ENCODE results near the gene NRG3. TPM values are rescaled to one million over a fixed set of nuclear protein-coding genes. Genes with fewer than 3 reads are reported as not detected.

Gene NRG3
- total and polyA plus RNA-seq, 2 donors (not counting 1 experiment from before 2014, with no cell fraction given) = 0.06 TPM; not detected in 1

DNA sequence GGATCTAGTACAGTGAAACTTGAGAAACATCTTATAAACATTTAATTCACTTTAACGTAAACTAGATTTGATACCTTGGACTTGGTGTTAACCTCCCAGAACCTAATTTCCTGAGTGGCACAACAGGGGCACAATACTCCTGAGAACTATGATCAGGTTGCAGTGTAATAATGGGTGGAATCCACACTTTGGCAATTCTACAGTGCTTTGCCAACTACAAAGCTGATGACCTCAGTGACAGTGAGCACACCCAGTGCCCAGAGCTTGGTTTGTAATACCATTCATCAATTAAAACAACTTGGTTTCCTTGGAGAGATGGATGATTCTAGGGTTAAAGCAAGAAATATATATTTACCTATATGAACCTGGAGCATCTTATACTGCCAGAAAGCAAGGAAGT lies 379.2 kb downstream of the NRG3 start:
- intact Hi-C loops (cut with micrococcal nuclease) = no loop called here
- Mint-ChIP-seq H3K27ac (no peak overlapping the region), H3K9me3 (ENCODE audit: insufficient read depth) (no peaks in the 10 kb centered on the region)

DNA sequence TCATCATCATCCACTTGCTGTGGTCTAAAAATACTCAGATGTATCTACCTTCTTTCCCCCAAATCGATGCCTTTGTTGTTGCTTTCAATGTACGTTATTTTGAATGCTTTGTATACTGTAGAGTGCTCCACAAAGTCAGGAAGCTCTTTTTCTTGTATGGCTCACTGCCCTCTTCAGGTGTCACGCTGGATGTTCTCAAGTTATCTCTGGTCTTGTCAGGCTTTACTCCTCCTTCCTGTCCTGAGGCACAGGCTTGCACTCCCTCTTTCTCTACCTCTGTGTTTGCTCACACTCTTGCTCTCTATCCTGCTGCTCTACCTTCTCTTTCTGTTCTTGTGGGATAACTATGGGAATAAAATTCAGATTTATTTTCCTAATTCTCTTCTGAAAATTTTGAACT lies 381.3 kb downstream of the NRG3 start:
- no peak overlapping the region for H3K4me3 ChIP-seq (ENCODE audit: control extremely low read depth in 1 of 5, extremely low read depth in 1 of 5, insufficient read depth in 1 of 5, low read depth in 2 of 5, low read length in 4 of 5)
- H3K4me1 Mint-ChIP-seq = no peaks in the 10 kb centered on the region
- no peak overlapping the region for H3K27ac Mint-ChIP-seq
- H3K9ac ChIP-seq (ENCODE audit: low read length) = no peak overlapping the region
- no peaks in the 10 kb centered on the region for H3K9me3 Mint-ChIP-seq (ENCODE audit: insufficient read depth)
- H3K36me3 ChIP-seq (replicated peaks in 1 of 2; ENCODE audit: control extremely low read depth in 1 of 2, control insufficient read depth in 1 of 2, extremely low read depth in 1 of 2, insufficient read depth in 2 of 2, low read length in 1 of 2) = no peaks in the 10 kb centered on the region
- no peaks in the 10 kb centered on the region for H3K27me3 Mint-ChIP-seq
- H2AFZ ChIP-seq (ENCODE audit: insufficient read depth, low read depth, low read length, poor library complexity, severe bottlenecking) = no peak overlapping the region
- no peaks in the 10 kb centered on the region for H3K4me1 ChIP-seq (ENCODE audit: control insufficient read depth in 2 of 2, insufficient read depth in 2 of 2, low read length in 2 of 2)
- no peak for DNase-seq
- no peaks in the 10 kb centered on the region for H4K20me1 ChIP-seq (ENCODE audit: control insufficient read depth, insufficient read depth, low read length, poor library complexity, severe bottlenecking)
- no peak for ATAC-seq (ENCODE audit: low read depth)
- no peaks in the 10 kb centered on the region for H3K27me3 ChIP-seq (replicated peaks in 1 of 4; ENCODE audit: control extremely low read depth in 1 of 4, control insufficient read depth in 3 of 4, insufficient read depth in 4 of 4, low read length in 3 of 4)
- H3K79me2 ChIP-seq (ENCODE audit: control insufficient read depth, insufficient read depth, low read length) = no peaks in the 10 kb centered on the region
- intact Hi-C loops (cut with micrococcal nuclease) = no loop called here
- CTCF ChIA-PET = no interaction called here
- H3K4me3 Mint-ChIP-seq = no peak overlapping the region
- no peak overlapping the region for H3K4me2 ChIP-seq (replicated peaks; ENCODE audit: low read depth, low read length, poor library complexity, severe bottlenecking)
- TF ChIP-seq, protein P1, sequence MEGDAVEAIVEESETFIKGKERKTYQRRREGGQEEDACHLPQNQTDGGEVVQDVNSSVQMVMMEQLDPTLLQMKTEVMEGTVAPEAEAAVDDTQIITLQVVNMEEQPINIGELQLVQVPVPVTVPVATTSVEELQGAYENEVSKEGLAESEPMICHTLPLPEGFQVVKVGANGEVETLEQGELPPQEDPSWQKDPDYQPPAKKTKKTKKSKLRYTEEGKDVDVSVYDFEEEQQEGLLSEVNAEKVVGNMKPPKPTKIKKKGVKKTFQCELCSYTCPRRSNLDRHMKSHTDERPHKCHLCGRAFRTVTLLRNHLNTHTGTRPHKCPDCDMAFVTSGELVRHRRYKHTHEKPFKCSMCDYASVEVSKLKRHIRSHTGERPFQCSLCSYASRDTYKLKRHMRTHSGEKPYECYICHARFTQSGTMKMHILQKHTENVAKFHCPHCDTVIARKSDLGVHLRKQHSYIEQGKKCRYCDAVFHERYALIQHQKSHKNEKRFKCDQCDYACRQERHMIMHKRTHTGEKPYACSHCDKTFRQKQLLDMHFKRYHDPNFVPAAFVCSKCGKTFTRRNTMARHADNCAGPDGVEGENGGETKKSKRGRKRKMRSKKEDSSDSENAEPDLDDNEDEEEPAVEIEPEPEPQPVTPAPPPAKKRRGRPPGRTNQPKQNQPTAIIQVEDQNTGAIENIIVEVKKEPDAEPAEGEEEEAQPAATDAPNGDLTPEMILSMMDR (IDR thresholded peaks at IDR 0.05) = no peak
- TF ChIP-seq EZH2 (IDR thresholded peaks at IDR 0.05; ENCODE audit: borderline replicate concordance, insufficient read depth, low read depth, low read length, poor library complexity, severe bottlenecking) = no peak
- H3K27ac ChIP-seq (ENCODE audit: low read length in 2 of 2) = no peak overlapping the region
- POLR2A ChIA-PET = no interaction called here
- WGBS (ENCODE audit: insufficient coverage) = 71% methylated on average over 1 of the region's 3 CpGs
- H3K9me3 ChIP-seq (ENCODE audit: control extremely low read depth in 1 of 3, control insufficient read depth in 2 of 3, insufficient read depth in 1 of 3, low read length in 2 of 3) = peaks cover 0 to 4% (median 2%) of the 10 kb centered on the region in 3 donors

More for the DNA sequence above, 379.2 kb downstream of the NRG3 start:
- ChIA-PET CTCF (no interaction called here), POLR2A (no interaction called here)
- TF ChIP-seq, protein P1 (IDR thresholded peaks at IDR 0.05) = no peak
- TF ChIP-seq EZH2 (IDR thresholded peaks at IDR 0.05; ENCODE audit: borderline replicate concordance, insufficient read depth, low read depth, low read length, poor library complexity, severe bottlenecking) = no peak
- WGBS (ENCODE audit: insufficient coverage) = no CpG with 5 or more reads among the region's 1 CpG
- ATAC-seq (ENCODE audit: low read depth) = no peak
- no peak overlapping the region for H3K9ac ChIP-seq (ENCODE audit: low read length)
- no peaks in the 10 kb centered on the region for H3K36me3 ChIP-seq (replicated peaks in 1 of 2; ENCODE audit: control extremely low read depth in 1 of 2, control insufficient read depth in 1 of 2, extremely low read depth in 1 of 2, insufficient read depth in 2 of 2, low read length in 1 of 2)
- no peaks in the 10 kb centered on the region for H3K27me3 ChIP-seq (replicated peaks in 1 of 4; ENCODE audit: control extremely low read depth in 1 of 4, control insufficient read depth in 3 of 4, insufficient read depth in 4 of 4, low read length in 3 of 4)
- H3K4me3 ChIP-seq (ENCODE audit: control extremely low read depth in 1 of 5, extremely low read depth in 1 of 5, insufficient read depth in 1 of 5, low read depth in 2 of 5, low read length in 4 of 5) = no peak overlapping the region
- H4K20me1 ChIP-seq (ENCODE audit: control insufficient read depth, insufficient read depth, low read length, poor library complexity, severe bottlenecking) = no peaks in the 10 kb centered on the region
- Mint-ChIP-seq H3K4me3 (no peak overlapping the region), H3K4me1 (no peaks in the 10 kb centered on the region), H3K27me3 (no peaks in the 10 kb centered on the region)
- no peaks in the 10 kb centered on the region for H3K79me2 ChIP-seq (ENCODE audit: control insufficient read depth, insufficient read depth, low read length)
- DNase-seq = no peak
- peaks cover 0 to 4% (median 0%) of the 10 kb centered on the region in 3 donors for H3K9me3 ChIP-seq (ENCODE audit: control extremely low read depth in 1 of 3, control insufficient read depth in 2 of 3, insufficient read depth in 1 of 3, low read length in 2 of 3)
- H3K27ac ChIP-seq (ENCODE audit: low read length in 2 of 2) = no peak overlapping the region
- H2AFZ ChIP-seq (ENCODE audit: insufficient read depth, low read depth, low read length, poor library complexity, severe bottlenecking) = no peak overlapping the region
- H3K4me1 ChIP-seq (ENCODE audit: control insufficient read depth in 2 of 2, insufficient read depth in 2 of 2, low read length in 2 of 2) = no peaks in the 10 kb centered on the region
- H3K4me2 ChIP-seq (replicated peaks; ENCODE audit: low read depth, low read length, poor library complexity, severe bottlenecking) = no peak overlapping the region
